K562 (cell line): ENCODE results near the gene MOB3B.

ENCODE experiments used
- ARNT ChIP-seq, 2 experiments: fragments of 450-650 bp; IDR thresholded peaks; 2 replicates each; pipeline ENCODE4 v1.6.1; 2016; ENCODE audit warnings: mild to moderate bottlenecking in 1 of 2
- FOSL1 ChIP-seq: fragments of 200-800 bp; sonication (Bioruptor generic); conservative IDR thresholded peaks from 2 replicates; pipeline ENCODE4 v1.6.1; 2016; ENCODE audit warnings: missing genetic modification characterization, missing compliant biosample characterization
- FOXK2 ChIP-seq, 2 experiments: fragments of 450-650 bp; IDR thresholded peaks in 1 of 2; conservative IDR thresholded peaks in 1 of 2; 2 replicates each; pipeline ENCODE4 v1.6.1; 2016; ENCODE audit warnings: low read depth in 2 of 2, mild to moderate bottlenecking in 1 of 2
- JUN ChIP-seq, 2 experiments: sonication (generic) in 1 of 2; formaldehyde crosslinking in 1 of 2; IDR thresholded peaks; 2 replicates each; pipeline versions ENCODE4 v1.6.1 to v1.8.0; 2012 to 2022; ENCODE audit warnings: borderline replicate concordance in 2 of 2, mild to moderate bottlenecking in 2 of 2, improper control_type of control experiment in 1 of 2, low read depth in 1 of 2, low read length in 1 of 2, missing genetic modification reagents in 1 of 2
- NBN ChIP-seq: fragments of 450-650 bp; IDR thresholded peaks from 2 replicates; pipeline ENCODE4 v1.6.1; 2016; ENCODE audit warnings: low read depth, mild to moderate bottlenecking
- POLR2AphosphoS5 ChIP-seq: IDR thresholded peaks from 2 replicates; pipeline ENCODE4 v1.6.1; 2011; ENCODE audit warnings: mild to moderate bottlenecking, low read depth, low read length, moderate library complexity; ENCODE audit not compliant: control insufficient read depth, insufficient read depth
- SMC3 ChIP-seq: conservative IDR thresholded peaks from 2 replicates; pipeline ENCODE4 v1.6.1; 2011; ENCODE audit warnings: low read depth, low read length, improper control_type of control experiment; ENCODE audit not compliant: insufficient read depth
- YY1 ChIP-seq, 3 experiments: IDR thresholded peaks; 2 replicates each; pipeline ENCODE4 v1.6.1; 2011; ENCODE audit warnings: low read length in 2 of 3, mild to moderate bottlenecking in 2 of 3, moderate library complexity in 2 of 3, borderline replicate concordance in 1 of 3, control low read depth in 1 of 3, low read depth in 1 of 3; ENCODE audit not compliant: insufficient read depth in 3 of 3, insufficient replicate concordance in 2 of 3, control insufficient read depth in 1 of 3, insufficient read length in 1 of 3; ENCODE audit errors: extremely low read depth in 1 of 3
- ZBTB8A ChIP-seq: fragments of 450-650 bp; IDR thresholded peaks from 2 replicates; pipeline ENCODE4 v1.6.1; 2018; ENCODE audit warnings: mild to moderate bottlenecking, moderate library complexity; ENCODE audit not compliant: partially characterized antibody
- ZKSCAN1 ChIP-seq: fragments of 150-350 bp; IDR thresholded peaks from 2 replicates; pipeline ENCODE4 v1.6.1; 2016; ENCODE audit warnings: low read depth, low read length
- ZNF217 ChIP-seq: sonication (generic); formaldehyde crosslinking; IDR thresholded peaks from 2 replicates; pipeline ENCODE4 v1.8.0; 2022; ENCODE audit warnings: mild to moderate bottlenecking, missing genetic modification reagents
- TF ChIP-seq, protein P1 (sequence below): sonication (generic); formaldehyde crosslinking; IDR thresholded peaks from 2 replicates; pipeline ENCODE4 v1.8.0; 2022; ENCODE audit warnings: mild to moderate bottlenecking, missing genetic modification reagents, borderline replicate concordance
- TF ChIP-seq, protein P2 (sequence below), 3 experiments: IDR thresholded peaks in 2 of 3; conservative IDR thresholded peaks in 1 of 3; 2 replicates each; pipeline ENCODE4 v1.5.1; 2011 to 2012; ENCODE audit warnings: low read length in 3 of 3, mild to moderate bottlenecking in 3 of 3, control low read depth in 2 of 3, improper control_type of control experiment in 1 of 3, inconsistent platforms in 1 of 3, low read depth in 1 of 3, mixed read lengths in 1 of 3, moderate library complexity in 1 of 3; ENCODE audit not compliant: insufficient read depth in 2 of 3
- TF ChIP-seq, protein P3 (sequence below), 2 experiments: fragments of 450-650 bp; conservative IDR thresholded peaks; 2 replicates each; pipeline ENCODE4 v1.6.1; 2017; ENCODE audit warnings: mild to moderate bottlenecking in 2 of 2, moderate library complexity in 2 of 2

- TF ChIP-seq POLR2AphosphoS5, result no peak
- TF ChIP-seq NBN, result no peak
- TF ChIP-seq, protein P1, sequence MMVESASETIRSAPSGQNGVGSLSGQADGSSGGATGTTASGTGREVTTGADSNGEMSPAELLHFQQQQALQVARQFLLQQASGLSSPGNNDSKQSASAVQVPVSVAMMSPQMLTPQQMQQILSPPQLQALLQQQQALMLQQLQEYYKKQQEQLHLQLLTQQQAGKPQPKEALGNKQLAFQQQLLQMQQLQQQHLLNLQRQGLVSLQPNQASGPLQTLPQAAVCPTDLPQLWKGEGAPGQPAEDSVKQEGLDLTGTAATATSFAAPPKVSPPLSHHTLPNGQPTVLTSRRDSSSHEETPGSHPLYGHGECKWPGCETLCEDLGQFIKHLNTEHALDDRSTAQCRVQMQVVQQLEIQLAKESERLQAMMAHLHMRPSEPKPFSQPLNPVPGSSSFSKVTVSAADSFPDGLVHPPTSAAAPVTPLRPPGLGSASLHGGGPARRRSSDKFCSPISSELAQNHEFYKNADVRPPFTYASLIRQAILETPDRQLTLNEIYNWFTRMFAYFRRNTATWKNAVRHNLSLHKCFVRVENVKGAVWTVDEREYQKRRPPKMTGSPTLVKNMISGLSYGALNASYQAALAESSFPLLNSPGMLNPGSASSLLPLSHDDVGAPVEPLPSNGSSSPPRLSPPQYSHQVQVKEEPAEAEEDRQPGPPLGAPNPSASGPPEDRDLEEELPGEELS, result no peak
- no peak for TF ChIP-seq FOXK2 (conservative IDR thresholded peaks at IDR 0.05 in 1 of 2, IDR thresholded peaks at IDR 0.05 in 1 of 2; ENCODE audit: low read depth in 2 of 2)
- TF ChIP-seq ZNF217, result no peak
- TF ChIP-seq, protein P2, sequence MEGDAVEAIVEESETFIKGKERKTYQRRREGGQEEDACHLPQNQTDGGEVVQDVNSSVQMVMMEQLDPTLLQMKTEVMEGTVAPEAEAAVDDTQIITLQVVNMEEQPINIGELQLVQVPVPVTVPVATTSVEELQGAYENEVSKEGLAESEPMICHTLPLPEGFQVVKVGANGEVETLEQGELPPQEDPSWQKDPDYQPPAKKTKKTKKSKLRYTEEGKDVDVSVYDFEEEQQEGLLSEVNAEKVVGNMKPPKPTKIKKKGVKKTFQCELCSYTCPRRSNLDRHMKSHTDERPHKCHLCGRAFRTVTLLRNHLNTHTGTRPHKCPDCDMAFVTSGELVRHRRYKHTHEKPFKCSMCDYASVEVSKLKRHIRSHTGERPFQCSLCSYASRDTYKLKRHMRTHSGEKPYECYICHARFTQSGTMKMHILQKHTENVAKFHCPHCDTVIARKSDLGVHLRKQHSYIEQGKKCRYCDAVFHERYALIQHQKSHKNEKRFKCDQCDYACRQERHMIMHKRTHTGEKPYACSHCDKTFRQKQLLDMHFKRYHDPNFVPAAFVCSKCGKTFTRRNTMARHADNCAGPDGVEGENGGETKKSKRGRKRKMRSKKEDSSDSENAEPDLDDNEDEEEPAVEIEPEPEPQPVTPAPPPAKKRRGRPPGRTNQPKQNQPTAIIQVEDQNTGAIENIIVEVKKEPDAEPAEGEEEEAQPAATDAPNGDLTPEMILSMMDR (IDR thresholded peaks at IDR 0.05 in 2 of 3, conservative IDR thresholded peaks at IDR 0.05 in 1 of 3; ENCODE audit: insufficient read depth in 2 of 3, low read depth in 1 of 3, low read length in 3 of 3), result no peak
- TF ChIP-seq ARNT (IDR thresholded peaks at IDR 0.05), result no peak
- no peak for TF ChIP-seq JUN (IDR thresholded peaks at IDR 0.05; ENCODE audit: borderline replicate concordance, low read depth, low read length)
- no peak for TF ChIP-seq JUN (CRISPR knock-in tag; IDR thresholded peaks at IDR 0.05; ENCODE audit: borderline replicate concordance)
- no peak for TF ChIP-seq ZBTB8A
- TF ChIP-seq ZKSCAN1, result no peak
- TF ChIP-seq FOSL1 (tag), result no peak
- TF ChIP-seq SMC3, result no peak
- no peak for TF ChIP-seq YY1 (IDR thresholded peaks at IDR 0.05; ENCODE audit: borderline replicate concordance in 1 of 3, control insufficient read depth in 1 of 3, extremely low read depth in 1 of 3, insufficient read depth in 3 of 3, insufficient read length in 1 of 3, insufficient replicate concordance in 2 of 3, low read depth in 1 of 3, low read length in 2 of 3)
- TF ChIP-seq, protein P3, sequence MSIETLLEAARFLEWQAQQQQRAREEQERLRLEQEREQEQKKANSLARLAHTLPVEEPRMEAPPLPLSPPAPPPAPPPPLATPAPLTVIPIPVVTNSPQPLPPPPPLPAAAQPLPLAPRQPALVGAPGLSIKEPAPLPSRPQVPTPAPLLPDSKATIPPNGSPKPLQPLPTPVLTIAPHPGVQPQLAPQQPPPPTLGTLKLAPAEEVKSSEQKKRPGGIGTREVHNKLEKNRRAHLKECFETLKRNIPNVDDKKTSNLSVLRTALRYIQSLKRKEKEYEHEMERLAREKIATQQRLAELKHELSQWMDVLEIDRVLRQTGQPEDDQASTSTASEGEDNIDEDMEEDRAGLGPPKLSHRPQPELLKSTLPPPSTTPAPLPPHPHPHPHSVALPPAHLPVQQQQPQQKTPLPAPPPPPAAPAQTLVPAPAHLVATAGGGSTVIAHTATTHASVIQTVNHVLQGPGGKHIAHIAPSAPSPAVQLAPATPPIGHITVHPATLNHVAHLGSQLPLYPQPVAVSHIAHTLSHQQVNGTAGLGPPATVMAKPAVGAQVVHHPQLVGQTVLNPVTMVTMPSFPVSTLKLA (conservative IDR thresholded peaks at IDR 0.05), result no peak
These were observed 15.1 kb downstream of the MOB3B start for GRCh38 chr9:27514551-27514950.
